PC-9 (cell line): ENCODE measurements around the gene KRT32. TPM values are rescaled to one million over a fixed set of nuclear protein-coding genes. Genes with fewer than 3 reads are reported as not detected.

Source experiments
- BruUV-seq: library from RNA; stranded (reverse); fragments of 400-500 nt; replicated peaks from 2 replicates; lab custom pipeline; 2021; lab: Mats Ljungman, UMichigan
- CTCF ChIA-PET: fragments of 300-600 bp; sonication (Branson Sonifier 250); formaldehyde crosslinking; loops from one replicate; lab custom pipeline; 2022; ENCODE audit warnings: antibody characterized with exemption; lab: Charles Lee
- POLR2A ChIA-PET: fragments of 300-600 bp; sonication (Branson Sonifier 250); formaldehyde crosslinking; loops from one replicate; lab custom pipeline; 2022; ENCODE audit warnings: antibody characterized with exemption; ENCODE audit not compliant: unreplicated experiment; lab: Charles Lee
- DNase-seq, 2 experiments: peaks; one replicate each; pipeline versions ENCODE4 v3.0.0 to v3.0.0-alpha.2; 2015 to 2022; ENCODE audit warnings: mixed read lengths in 1 of 2
- H2AFZ ChIP-seq: fragments of 200-600 bp; sonication (generic); 2 replicates; pipeline ENCODE4 v1.8.1; 2017; ENCODE audit warnings: antibody characterized with exemption
- H3F3A ChIP-seq: fragments of 200-600 bp; sonication (generic); 2 replicates; pipeline ENCODE4 v1.8.1; 2017; ENCODE audit warnings: antibody characterized with exemption, mild to moderate bottlenecking, low read depth; ENCODE audit not compliant: insufficient read depth
- H3K27ac ChIP-seq: fragments of 200-600 bp; sonication (generic); 2 replicates; pipeline ENCODE4 v1.6.1; 2016; ENCODE audit warnings: mixed run types
- H3K27me3 ChIP-seq: fragments of 200-600 bp; sonication (generic); 2 replicates; pipeline ENCODE4 v1.6.1; 2016; ENCODE audit warnings: low read depth, mixed run types; ENCODE audit not compliant: insufficient read depth
- H3K36me3 ChIP-seq: fragments of 200-600 bp; sonication (generic); 2 replicates; pipeline ENCODE4 v1.6.1; 2016; ENCODE audit warnings: low read depth, mixed run types
- H3K4me1 ChIP-seq: fragments of 200-600 bp; sonication (generic); replicated peaks from 2 replicates; pipeline ENCODE4 v1.6.1; 2016; ENCODE audit warnings: mixed run types; ENCODE audit not compliant: insufficient read depth
- H3K4me2 ChIP-seq: fragments of 200-600 bp; sonication (generic); 2 replicates; pipeline ENCODE4 v1.6.1; 2017; ENCODE audit warnings: mixed run types
- H3K4me3 ChIP-seq: fragments of 200-600 bp; sonication (generic); 2 replicates; pipeline ENCODE4 v1.6.1; 2016; ENCODE audit warnings: mixed run types
- H3K79me2 ChIP-seq: fragments of 200-600 bp; sonication (generic); 2 replicates; pipeline ENCODE4 v1.6.1; 2017; ENCODE audit warnings: low read depth, mixed run types
- H3K9me2 ChIP-seq: fragments of 200-600 bp; sonication (generic); 2 replicates; pipeline ENCODE4 v1.8.1; 2017; ENCODE audit warnings: mild to moderate bottlenecking; ENCODE audit not compliant: insufficient read depth
- H3K9me3 ChIP-seq: fragments of 200-600 bp; sonication (generic); 2 replicates; pipeline ENCODE4 v1.8.1; 2016; ENCODE audit warnings: low read depth; ENCODE audit not compliant: insufficient read depth
- H4K20me1 ChIP-seq: fragments of 200-600 bp; sonication (generic); 2 replicates; pipeline ENCODE4 v1.8.1; 2017; ENCODE audit not compliant: insufficient read depth
- EZH2 ChIP-seq: fragments of 200-600 bp; sonication (generic); IDR thresholded peaks from 2 replicates; pipeline ENCODE4 v1.8.0; 2017; ENCODE audit warnings: antibody characterized with exemption, low read depth
- intact Hi-C: fragments of 100-400 bp; cut with micrococcal nuclease; formaldehyde crosslinking; loops from one replicate; pipeline ENCODE4 v1.10.0; 2022; ENCODE audit not compliant: unreplicated experiment
- total RNA-seq: library from RNA; stranded (reverse); gene quantifications from 2 replicates; pipeline ENCODE4 v1.2.3, GENCODE V29; 2021
- TF ChIP-seq, protein P1 (sequence below): fragments of 200-600 bp; sonication (generic); conservative IDR thresholded peaks from 2 replicates; pipeline ENCODE4 v1.6.1; 2017; ENCODE audit warnings: mixed run types, antibody characterized with exemption, mild to moderate bottlenecking, moderate library complexity

KRT32 gene
- total RNA-seq, 1 experiment from 2014 or later = not detected

DNA sequence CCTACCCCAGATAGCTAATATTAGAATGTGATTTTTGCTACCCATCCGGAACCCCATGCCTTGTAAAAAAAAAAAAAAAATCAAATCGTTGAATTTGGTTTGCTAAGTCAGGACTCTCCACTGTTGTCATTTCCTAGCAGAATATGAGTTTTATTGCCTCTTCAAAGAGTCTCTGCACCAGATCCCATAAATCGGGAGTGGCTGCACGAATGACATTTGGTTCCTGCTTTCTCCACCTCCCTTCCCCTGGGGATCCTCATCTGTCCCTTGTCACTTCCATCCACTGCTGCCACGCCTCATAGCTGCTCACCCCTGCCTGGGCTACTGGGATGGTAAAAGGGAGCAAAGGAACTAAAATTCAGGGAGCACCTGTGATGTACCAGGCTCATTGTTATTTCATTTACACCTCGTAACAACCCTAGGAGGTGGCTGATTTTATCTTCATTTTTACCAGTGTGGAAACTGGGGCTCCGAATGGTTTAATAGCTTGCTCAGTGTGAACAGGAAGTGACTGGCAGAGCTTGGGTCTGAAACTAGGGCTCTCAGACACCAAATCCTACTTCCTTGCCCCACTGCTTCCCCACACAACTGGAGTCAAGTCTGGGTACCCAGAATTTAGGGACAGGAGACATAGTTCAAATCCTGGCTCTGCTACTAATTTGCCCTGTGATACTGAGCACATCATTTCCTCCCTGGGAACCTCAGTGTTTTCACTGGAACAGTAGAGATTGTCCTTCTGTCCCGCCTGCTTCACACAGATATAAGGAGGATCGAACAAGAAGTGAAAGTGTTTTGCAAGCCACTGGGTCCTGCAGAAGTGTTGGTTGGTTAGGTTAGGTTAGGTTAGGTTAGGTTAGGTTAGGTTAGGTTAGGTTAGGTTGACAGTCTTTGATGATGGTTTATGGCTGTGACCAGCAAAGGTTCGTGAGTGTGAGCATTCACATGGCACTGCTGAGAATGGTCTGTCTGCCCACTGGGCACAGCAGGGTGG is 23.1 kb upstream of the KRT32 start:
- no TSS peak for BruUV-seq
- intact Hi-C loops = no loop called here
- no peaks in the 10 kb centered on the region for H3K36me3 ChIP-seq
- no peaks in the 10 kb centered on the region for H3K9me3 ChIP-seq
- H3K4me2 ChIP-seq = no peak overlapping the region
- H2AFZ ChIP-seq = no peak overlapping the region
- H3K4me1 ChIP-seq = peaks cover 23% of the 10 kb centered on the region
- ChIA-PET CTCF (no interaction called here), POLR2A (interaction anchor here (0.5 kb wide), 1 partner anchor 103 kb away, joined by 9 read pairs; no protein-coding TSS in a partner anchor)
- H4K20me1 ChIP-seq = no peaks in the 10 kb centered on the region
- no peak overlapping the region for H3K27ac ChIP-seq
- no peaks in the 10 kb centered on the region for H3K9me2 ChIP-seq
- H3K4me3 ChIP-seq = no peak overlapping the region
- no peak for DNase-seq
- TF ChIP-seq, protein P1, sequence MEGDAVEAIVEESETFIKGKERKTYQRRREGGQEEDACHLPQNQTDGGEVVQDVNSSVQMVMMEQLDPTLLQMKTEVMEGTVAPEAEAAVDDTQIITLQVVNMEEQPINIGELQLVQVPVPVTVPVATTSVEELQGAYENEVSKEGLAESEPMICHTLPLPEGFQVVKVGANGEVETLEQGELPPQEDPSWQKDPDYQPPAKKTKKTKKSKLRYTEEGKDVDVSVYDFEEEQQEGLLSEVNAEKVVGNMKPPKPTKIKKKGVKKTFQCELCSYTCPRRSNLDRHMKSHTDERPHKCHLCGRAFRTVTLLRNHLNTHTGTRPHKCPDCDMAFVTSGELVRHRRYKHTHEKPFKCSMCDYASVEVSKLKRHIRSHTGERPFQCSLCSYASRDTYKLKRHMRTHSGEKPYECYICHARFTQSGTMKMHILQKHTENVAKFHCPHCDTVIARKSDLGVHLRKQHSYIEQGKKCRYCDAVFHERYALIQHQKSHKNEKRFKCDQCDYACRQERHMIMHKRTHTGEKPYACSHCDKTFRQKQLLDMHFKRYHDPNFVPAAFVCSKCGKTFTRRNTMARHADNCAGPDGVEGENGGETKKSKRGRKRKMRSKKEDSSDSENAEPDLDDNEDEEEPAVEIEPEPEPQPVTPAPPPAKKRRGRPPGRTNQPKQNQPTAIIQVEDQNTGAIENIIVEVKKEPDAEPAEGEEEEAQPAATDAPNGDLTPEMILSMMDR = no peak
- TF ChIP-seq EZH2 = no peak
- no peaks in the 10 kb centered on the region for H3K27me3 ChIP-seq
- no peaks in the 10 kb centered on the region for H3K79me2 ChIP-seq
- peaks cover 7% of the 10 kb centered on the region; the same call in 1 of the 2 replicates for H3F3A ChIP-seq

DNA sequence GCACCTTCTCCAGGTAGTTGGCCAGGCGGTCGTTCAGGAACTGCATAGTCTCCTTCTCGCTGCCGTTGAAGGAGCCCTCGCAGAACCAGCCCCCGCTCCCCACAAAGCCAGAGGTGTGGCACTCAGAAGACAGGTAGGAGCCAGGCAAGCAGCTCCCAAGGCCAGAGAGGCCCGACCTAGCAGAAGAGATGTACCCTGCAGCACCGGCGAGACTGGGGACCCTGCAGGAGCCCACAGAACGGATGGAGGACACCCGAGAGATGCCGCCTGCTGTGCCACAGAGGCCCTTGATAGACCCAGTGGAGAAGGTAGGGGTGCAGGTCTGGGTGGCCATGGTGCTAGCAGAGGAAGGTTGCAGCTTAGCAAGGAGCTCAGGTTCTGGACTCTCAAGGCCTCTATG is 22.3 kb upstream of the KRT32 start, which contains the start of gene KRT36:
TSS of gene KRT36 (minus strand) at position 380 of the 400 bp plus-strand sequence. CDS start at position 334, 46 bp downstream.
- no peak within 1 kb of the TSS for H3K27ac ChIP-seq
- intact Hi-C loops = no loop called here
- ChIA-PET CTCF (no interaction called here), POLR2A (interaction anchor here (0.5 kb wide), 1 partner anchor 357 kb away, joined by 11 read pairs; no protein-coding TSS in a partner anchor)
- TF ChIP-seq, protein P1 = no peak
- TF ChIP-seq EZH2 = no peak
- no peaks in the 10 kb centered on the region for H4K20me1 ChIP-seq
- no peaks in the 10 kb centered on the region for H3K36me3 ChIP-seq
- no peak within 1 kb of the TSS for H3K4me2 ChIP-seq
- H3K4me1 ChIP-seq = peaks cover 15% of the 10 kb centered on the region
- peaks cover 7% of the 10 kb centered on the region; the same call in 1 of the 2 replicates for H3F3A ChIP-seq
- no peaks in the 10 kb centered on the region for H3K9me3 ChIP-seq
- no TSS peak for BruUV-seq
- H3K27me3 ChIP-seq = no peaks in the 10 kb centered on the region
- no peak within 1 kb of the TSS for H2AFZ ChIP-seq
- H3K4me3 ChIP-seq = no peak within 1 kb of the TSS
- DNase-seq = no peak
- no peaks in the 10 kb centered on the region for H3K9me2 ChIP-seq
- H3K79me2 ChIP-seq = no peaks in the 10 kb centered on the region

DNA sequence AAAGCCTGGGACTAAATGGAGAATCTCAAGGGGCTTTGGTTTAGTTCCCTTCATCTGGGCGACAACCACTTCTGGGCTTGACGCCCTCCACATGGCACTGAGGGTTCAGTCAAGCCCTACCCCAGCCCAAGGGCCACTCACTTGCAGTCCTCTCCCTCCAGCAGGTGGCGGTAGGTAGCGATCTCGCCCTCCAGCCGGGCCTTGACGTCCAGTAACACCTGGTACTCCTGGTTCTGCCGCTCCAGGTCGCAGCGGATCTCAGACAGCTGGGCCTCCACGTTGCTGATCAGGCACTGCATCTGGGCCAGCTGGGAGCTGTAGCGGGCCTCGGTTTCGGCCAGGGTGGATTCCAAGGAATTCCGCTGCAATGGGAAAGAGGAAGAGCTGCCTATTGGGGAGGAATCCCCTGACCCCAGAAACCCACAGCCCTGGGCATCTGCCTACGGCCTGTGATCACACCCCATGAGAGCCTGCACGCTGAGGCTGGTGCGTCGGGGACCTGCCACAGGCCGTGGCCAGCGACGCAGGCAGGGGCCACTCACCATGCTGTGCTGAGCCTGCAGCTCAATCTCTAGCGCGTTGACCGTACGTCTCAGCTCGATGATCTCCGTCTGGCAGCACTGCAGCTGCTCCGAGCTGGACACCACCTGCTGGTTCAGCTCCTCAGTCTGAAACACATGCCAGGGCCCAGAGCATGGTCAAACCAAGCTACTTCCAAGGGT is 19.8 kb upstream of the KRT32 start:
- intact Hi-C loops = no loop called here
- Histone ChIP-seq H3K9me3 (no peaks in the 10 kb centered on the region), H3K9me2 (no peaks in the 10 kb centered on the region), H3K36me3 (no peaks in the 10 kb centered on the region), H3K27me3 (no peaks in the 10 kb centered on the region), H3K4me2 (no peak overlapping the region), H4K20me1 (no peaks in the 10 kb centered on the region), H3K79me2 (no peaks in the 10 kb centered on the region), H3F3A (no peaks in the 10 kb centered on the region), H2AFZ (no peak overlapping the region), H3K4me1 (no peaks in the 10 kb centered on the region), H3K27ac (no peak overlapping the region), H3K4me3 (no peak overlapping the region)
- POLR2A ChIA-PET = no interaction called here
- BruUV-seq = no TSS peak
- no peak for TF ChIP-seq EZH2
- TF ChIP-seq, protein P1 = peak; percentile 36; the same call in 1 of the 2 replicates
- no peak for DNase-seq
- CTCF ChIA-PET = no interaction called here
